SK-N-SH (cell line): ENCODE results near the gene PBX4.
A peak's percentile ranks its signal among the peaks of the same experiment; 100 is the strongest.

Source experiments
- CTCF ChIP-seq: fragments of 200-600 bp; sonication (generic); IDR thresholded peaks from 2 replicates; pipeline ENCODE4 v1.6.1; 2017; ENCODE audit warnings: antibody characterized with exemption, mild to moderate bottlenecking, moderate library complexity
- EP300 ChIP-seq, 2 experiments: IDR thresholded peaks; 2 replicates each; pipeline versions ENCODE4 v1.4.0 to v1.6.1; 2012; ENCODE audit warnings: borderline replicate concordance in 1 of 2, low read depth in 1 of 2, low read length in 1 of 2
- EZH2phosphoT487 ChIP-seq: fragments of 200-600 bp; sonication (generic); IDR thresholded peaks from 2 replicates; pipeline ENCODE4 v1.6.1; 2017; ENCODE audit warnings: low read depth, mixed run types, mild to moderate bottlenecking, antibody characterized with exemption, moderate library complexity, borderline replicate concordance
- FOXM1 ChIP-seq: IDR thresholded peaks from 2 replicates; pipeline ENCODE4 v1.4.0; 2012; ENCODE audit warnings: low read depth, mild to moderate bottlenecking
- MAX ChIP-seq: IDR thresholded peaks from 2 replicates; pipeline ENCODE4 v1.4.0; 2012; ENCODE audit warnings: low read depth
- MEF2A ChIP-seq: IDR thresholded peaks from 2 replicates; pipeline ENCODE4 v1.4.0; 2012; ENCODE audit warnings: low read depth, borderline replicate concordance
- MXI1 ChIP-seq: IDR thresholded peaks from 2 replicates; pipeline ENCODE4 v1.6.1; 2012; ENCODE audit warnings: mild to moderate bottlenecking, low read depth, low read length, improper control_type of control experiment
- NFIC ChIP-seq: IDR thresholded peaks from 2 replicates; pipeline ENCODE4 v1.4.0; 2012; ENCODE audit warnings: borderline replicate concordance
- RCOR1 ChIP-seq: fragments of 150-350 bp; IDR thresholded peaks from 2 replicates; pipeline ENCODE4 v1.6.1; 2017; ENCODE audit warnings: antibody characterized with exemption, low read length
- REST ChIP-seq: IDR thresholded peaks from 2 replicates; pipeline ENCODE4 v1.6.1; 2012; ENCODE audit warnings: mild to moderate bottlenecking, low read depth, low read length, moderate library complexity
- USF2 ChIP-seq: fragments of 150-350 bp; IDR thresholded peaks from 2 replicates; pipeline ENCODE4 v1.6.1; 2017; ENCODE audit warnings: antibody characterized with exemption, low read length, low read depth, borderline replicate concordance
- YY1 ChIP-seq: IDR thresholded peaks from 2 replicates; pipeline ENCODE4 v1.4.0; 2012; ENCODE audit warnings: low read depth, mild to moderate bottlenecking

GRCh38 chr19:19546751-19547162 is 71.7 kb downstream of the PBX4 start:
- no peak for TF ChIP-seq EP300 (IDR thresholded peaks at IDR 0.05; ENCODE audit: borderline replicate concordance in 1 of 2, low read depth in 1 of 2, low read length in 1 of 2)
- TF ChIP-seq YY1: no peak
- TF ChIP-seq CTCF: no peak
- TF ChIP-seq NFIC: no peak
- TF ChIP-seq MXI1: peak; percentile 38; the same call in 1 of the 2 replicates
- no peak for TF ChIP-seq RCOR1
- no peak for TF ChIP-seq MEF2A
- TF ChIP-seq MAX: no peak
- TF ChIP-seq USF2: no peak
- no peak for TF ChIP-seq FOXM1
- TF ChIP-seq REST: no peak
- no peak for TF ChIP-seq EZH2phosphoT487
